Spleen (tissue), 7 donors: ENCODE measurements around the gene APBA3.

Source experiments
- POLR2A ChIP-seq, 3 donors: fragments of 450-650 bp; IDR thresholded peaks; one replicate each; pipeline ENCODE4 v1.5.1; 2017; ENCODE audit warnings: antibody characterized with exemption in 3 of 3, mild to moderate bottlenecking in 1 of 3
- TF ChIP-seq, protein P1 (sequence below), 11 experiments: fragments of 200-600 bp in 7 of 11; fragments of 450-650 bp in 4 of 11; sonication (generic) in 4 of 11; IDR thresholded peaks in 8 of 11; conservative IDR thresholded peaks in 3 of 11; 1 replicate in 7 of 11; 2 replicates in 4 of 11; pipeline versions ENCODE4 v1.4.0 to v1.8.0; 2016 to 2021; ENCODE audit warnings: antibody characterized with exemption in 11 of 11, inconsistent platforms in 4 of 11, mild to moderate bottlenecking in 1 of 11
- donor health status: DM: no; HTN: no; CAD: no; lungs with moderate emphysema.
- donor health status: DM: no; HTN: no; CAD: no.
- donor health status: DM: no; HTN: no; CAD: no.

DNA sequence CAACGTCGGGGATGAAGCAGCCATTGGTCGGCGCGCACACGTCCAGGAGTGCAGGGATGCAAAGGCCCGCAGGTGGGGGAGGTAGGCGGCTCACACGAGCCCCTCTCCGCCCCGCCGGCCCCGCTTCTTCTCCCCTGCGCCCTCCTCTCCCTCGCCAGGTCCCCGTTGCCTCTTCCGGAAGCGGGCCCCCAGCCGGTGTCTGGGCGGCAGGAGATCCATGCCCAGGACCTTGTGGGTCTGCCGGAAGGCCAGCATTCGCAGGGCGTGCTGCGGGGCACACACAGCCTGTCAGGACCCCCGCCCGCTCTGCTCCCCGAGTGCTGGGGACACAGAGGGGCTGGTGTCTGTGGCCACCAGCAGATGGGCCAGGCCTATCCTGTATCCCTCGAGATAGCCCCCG is 44.4 kb upstream of the APBA3 start:
- TF ChIP-seq, protein P1, sequence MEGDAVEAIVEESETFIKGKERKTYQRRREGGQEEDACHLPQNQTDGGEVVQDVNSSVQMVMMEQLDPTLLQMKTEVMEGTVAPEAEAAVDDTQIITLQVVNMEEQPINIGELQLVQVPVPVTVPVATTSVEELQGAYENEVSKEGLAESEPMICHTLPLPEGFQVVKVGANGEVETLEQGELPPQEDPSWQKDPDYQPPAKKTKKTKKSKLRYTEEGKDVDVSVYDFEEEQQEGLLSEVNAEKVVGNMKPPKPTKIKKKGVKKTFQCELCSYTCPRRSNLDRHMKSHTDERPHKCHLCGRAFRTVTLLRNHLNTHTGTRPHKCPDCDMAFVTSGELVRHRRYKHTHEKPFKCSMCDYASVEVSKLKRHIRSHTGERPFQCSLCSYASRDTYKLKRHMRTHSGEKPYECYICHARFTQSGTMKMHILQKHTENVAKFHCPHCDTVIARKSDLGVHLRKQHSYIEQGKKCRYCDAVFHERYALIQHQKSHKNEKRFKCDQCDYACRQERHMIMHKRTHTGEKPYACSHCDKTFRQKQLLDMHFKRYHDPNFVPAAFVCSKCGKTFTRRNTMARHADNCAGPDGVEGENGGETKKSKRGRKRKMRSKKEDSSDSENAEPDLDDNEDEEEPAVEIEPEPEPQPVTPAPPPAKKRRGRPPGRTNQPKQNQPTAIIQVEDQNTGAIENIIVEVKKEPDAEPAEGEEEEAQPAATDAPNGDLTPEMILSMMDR (IDR thresholded peaks at IDR 0.05 in 8 of 11, conservative IDR thresholded peaks at IDR 0.05 in 3 of 11): no peak
- no peak for TF ChIP-seq POLR2A (IDR thresholded peaks at IDR 0.05)
